Smooth muscle cell (in vitro differentiated cells): ENCODE results near the gene SFXN4. TPM values are rescaled to one million over a fixed set of nuclear protein-coding genes. Genes with fewer than 3 reads are reported as not detected.
A peak's percentile ranks its signal among the peaks of the same experiment; 100 is the strongest.
"Not testable (repeated sequence)": the region's sequence is repeated elsewhere in the genome, so short reads cannot be mapped to it uniquely, and the experiment has no call there.

Source experiments
- DNase-seq: peaks from one replicate; lab custom pipeline; 2025; ENCODE audit not compliant: unreplicated experiment; lab: John Stamatoyannopoulos, UW
- H2AFZ ChIP-seq: fragments of 200-600 bp; sonication (generic); 2 replicates; pipeline ENCODE4 v1.6.0; 2016; ENCODE audit warnings: antibody characterized with exemption, low read depth, mild to moderate bottlenecking
- H3F3A ChIP-seq: fragments of 200-600 bp; sonication (generic); 2 replicates; pipeline ENCODE4 v1.6.0; 2017; ENCODE audit warnings: antibody characterized with exemption, low read depth
- H3K27ac ChIP-seq: fragments of 200-600 bp; sonication (generic); 2 replicates; pipeline ENCODE4 v1.5.1; 2016; ENCODE audit warnings: low read depth, mild to moderate bottlenecking
- H3K27me3 ChIP-seq: fragments of 200-600 bp; sonication (generic); 2 replicates; pipeline ENCODE4 v1.6.1; 2016; ENCODE audit warnings: low read depth, mild to moderate bottlenecking
- H3K36me3 ChIP-seq: fragments of 200-600 bp; sonication (generic); 2 replicates; pipeline ENCODE4 v1.5.1; 2016; ENCODE audit warnings: low read depth
- H3K4me1 ChIP-seq: fragments of 200-600 bp; sonication (generic); 2 replicates; pipeline ENCODE4 v1.5.1; 2016; ENCODE audit warnings: low read depth
- H3K4me2 ChIP-seq: fragments of 200-600 bp; sonication (generic); 2 replicates; pipeline ENCODE4 v1.6.0; 2016; ENCODE audit warnings: mild to moderate bottlenecking
- H3K4me3 ChIP-seq: fragments of 200-600 bp; sonication (generic); 2 replicates; pipeline ENCODE4 v1.5.1; 2016; ENCODE audit warnings: mild to moderate bottlenecking
- H3K79me2 ChIP-seq: fragments of 200-600 bp; sonication (generic); 2 replicates; pipeline ENCODE4 v1.6.0; 2016; ENCODE audit warnings: low read depth, mild to moderate bottlenecking
- H3K9ac ChIP-seq: fragments of 200-600 bp; sonication (generic); 2 replicates; pipeline ENCODE4 v1.6.0; 2016; ENCODE audit warnings: low read depth
- H3K9me3 ChIP-seq: fragments of 200-600 bp; sonication (generic); replicated peaks from 2 replicates; pipeline ENCODE4 v1.5.1; 2016; ENCODE audit warnings: low read depth
- H4K20me1 ChIP-seq: fragments of 200-600 bp; sonication (generic); 2 replicates; pipeline ENCODE4 v1.6.0; 2016; ENCODE audit warnings: low read depth
- WGBS: methylation state at CpG from one replicate; pipeline ENCODE4 v1.1.7; 2016; ENCODE audit warnings: low lambda C conversion rate; 5-methylcytosine and 5-hydroxymethylcytosine counted together
- polyA plus RNA-seq: library from polyadenylated mRNA; unstranded; fragments of >200 nt; fragmentation: Nextera tagmentation; extraction: Ambion mirVana; gene quantifications from 2 replicates; pipeline ENCODE4 v1.2.1, GENCODE V29; 2016
- total RNA-seq: library from RNA; depleted of rRNA; stranded (reverse); fragments of >200 nt; gene quantifications from 2 replicates; pipeline ENCODE4 v1.2.3, GENCODE V29; 2014
- TF ChIP-seq, protein P1 (sequence below): fragments of 200-600 bp; sonication (generic); IDR thresholded peaks from 2 replicates; pipeline ENCODE4 v1.5.1; 2017; ENCODE audit warnings: borderline replicate concordance, mild to moderate bottlenecking, antibody characterized with exemption; ENCODE audit not compliant: insufficient read depth, poor library complexity, severe bottlenecking

The SFXN4 gene
- total and polyA plus RNA-seq, 2 experiments from 2014 or later = 12.2 to 16.2 TPM

- 91% methylated on average over 13 of the region's 13 CpGs for WGBS
- H3K36me3 ChIP-seq = no peaks in the 10 kb centered on the region
- H3K9ac ChIP-seq = no peak overlapping the region
- no peak overlapping the region for H3K4me2 ChIP-seq
- H3K4me3 ChIP-seq = no peak overlapping the region
- no peaks in the 10 kb centered on the region for H3K9me3 ChIP-seq
- no peaks in the 10 kb centered on the region for H4K20me1 ChIP-seq
- H3K4me1 ChIP-seq = no peaks in the 10 kb centered on the region
- no peaks in the 10 kb centered on the region for H3F3A ChIP-seq
- no peak for DNase-seq
- H3K27ac ChIP-seq = no peak overlapping the region
- H2AFZ ChIP-seq = no peak overlapping the region
- H3K79me2 ChIP-seq = no peaks in the 10 kb centered on the region
- TF ChIP-seq, protein P1, sequence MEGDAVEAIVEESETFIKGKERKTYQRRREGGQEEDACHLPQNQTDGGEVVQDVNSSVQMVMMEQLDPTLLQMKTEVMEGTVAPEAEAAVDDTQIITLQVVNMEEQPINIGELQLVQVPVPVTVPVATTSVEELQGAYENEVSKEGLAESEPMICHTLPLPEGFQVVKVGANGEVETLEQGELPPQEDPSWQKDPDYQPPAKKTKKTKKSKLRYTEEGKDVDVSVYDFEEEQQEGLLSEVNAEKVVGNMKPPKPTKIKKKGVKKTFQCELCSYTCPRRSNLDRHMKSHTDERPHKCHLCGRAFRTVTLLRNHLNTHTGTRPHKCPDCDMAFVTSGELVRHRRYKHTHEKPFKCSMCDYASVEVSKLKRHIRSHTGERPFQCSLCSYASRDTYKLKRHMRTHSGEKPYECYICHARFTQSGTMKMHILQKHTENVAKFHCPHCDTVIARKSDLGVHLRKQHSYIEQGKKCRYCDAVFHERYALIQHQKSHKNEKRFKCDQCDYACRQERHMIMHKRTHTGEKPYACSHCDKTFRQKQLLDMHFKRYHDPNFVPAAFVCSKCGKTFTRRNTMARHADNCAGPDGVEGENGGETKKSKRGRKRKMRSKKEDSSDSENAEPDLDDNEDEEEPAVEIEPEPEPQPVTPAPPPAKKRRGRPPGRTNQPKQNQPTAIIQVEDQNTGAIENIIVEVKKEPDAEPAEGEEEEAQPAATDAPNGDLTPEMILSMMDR = peak; percentile 31
- no peaks in the 10 kb centered on the region for H3K27me3 ChIP-seq
These were observed 25.9 kb downstream of the SFXN4 start for GRCh38 chr10:119139464-119140067.

DNA sequence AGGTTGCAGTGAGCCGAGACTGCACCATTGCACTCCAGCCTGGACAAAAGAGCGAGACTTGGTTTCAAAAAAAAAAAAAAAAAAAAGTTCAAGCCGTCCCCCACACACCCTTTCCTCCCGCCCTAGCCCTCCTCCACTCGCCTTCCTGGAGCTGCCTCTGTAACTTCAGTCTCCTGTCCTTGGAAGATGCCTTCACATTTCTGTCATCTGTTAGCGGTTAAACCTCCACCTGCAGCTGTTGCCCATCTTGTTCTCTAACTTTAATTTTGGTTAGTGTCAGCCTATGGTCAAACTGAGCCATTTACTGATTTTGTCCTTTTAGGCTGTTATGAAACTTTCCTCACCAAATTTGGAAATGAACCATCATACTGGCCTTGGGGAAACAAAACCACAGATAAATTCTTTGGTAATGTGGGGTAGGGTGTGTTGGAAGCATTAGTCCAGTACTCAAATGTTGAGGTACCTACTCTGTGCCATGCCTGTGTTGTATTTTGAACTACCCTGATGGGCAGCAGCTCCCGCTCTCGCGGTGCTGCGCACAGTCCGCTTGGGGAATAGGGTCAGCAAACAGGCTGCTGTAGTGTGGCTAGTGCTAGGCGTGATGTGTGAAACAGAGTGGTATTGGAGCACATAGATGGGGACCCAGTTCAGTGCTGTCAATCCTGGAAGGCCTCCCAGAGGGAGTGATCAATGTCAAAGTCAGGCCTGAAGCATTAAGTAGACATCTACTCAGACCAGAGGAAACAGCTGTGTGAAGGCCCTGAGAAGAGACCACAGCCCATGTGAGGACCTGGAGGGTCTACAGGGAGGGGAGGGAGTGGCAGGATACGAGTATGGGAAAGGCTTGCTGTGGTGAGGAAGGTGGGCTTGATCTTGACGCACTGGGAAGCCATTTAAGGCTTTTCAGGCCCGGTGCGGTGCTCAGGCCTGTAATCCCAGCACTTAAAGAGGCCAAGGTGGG, 26.9 kb downstream of the SFXN4 start:
- TF ChIP-seq, protein P1 = no peak
- no peak for DNase-seq
- WGBS = 94% methylated on average over 16 of the region's 16 CpGs
- Histone ChIP-seq H3K9ac (no peak overlapping the region), H3K4me3 (no peak overlapping the region), H3K36me3 (no peaks in the 10 kb centered on the region), H4K20me1 (no peaks in the 10 kb centered on the region), H2AFZ (no peak overlapping the region), H3K27me3 (no peaks in the 10 kb centered on the region), H3F3A (no peaks in the 10 kb centered on the region), H3K4me2 (no peak overlapping the region), H3K27ac (no peak overlapping the region), H3K79me2 (no peaks in the 10 kb centered on the region), H3K9me3 (no peaks in the 10 kb centered on the region), H3K4me1 (no peaks in the 10 kb centered on the region)

DNA sequence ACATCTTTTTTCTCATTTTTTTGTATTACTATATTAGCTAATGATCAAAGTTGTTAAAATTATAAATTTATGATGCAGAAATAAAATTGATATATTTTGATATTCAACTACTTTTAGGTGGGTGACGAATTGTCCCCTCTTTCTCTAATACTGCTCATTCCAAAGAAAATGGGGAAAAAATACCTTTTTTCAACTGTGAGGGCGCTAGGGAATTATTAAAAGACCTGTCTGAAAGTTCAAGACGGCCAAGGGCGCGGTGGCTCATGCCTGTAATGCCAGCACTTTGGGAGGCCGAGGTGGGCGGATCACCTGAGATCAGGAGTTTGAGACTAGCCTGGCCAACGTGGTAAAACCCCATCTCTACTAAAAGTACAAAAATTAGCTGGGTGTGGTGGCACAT, 27.6 kb downstream of the SFXN4 start:
- H4K20me1 ChIP-seq, H3K27me3 ChIP-seq, H3K27ac ChIP-seq, H3K4me1 ChIP-seq, H3K79me2 ChIP-seq, H3K4me2 ChIP-seq, H3K36me3 ChIP-seq, H3F3A ChIP-seq, H3K9ac ChIP-seq, H2AFZ ChIP-seq, H3K4me3 ChIP-seq, DNase-seq, H3K9me3 ChIP-seq: not testable (repeated sequence)
- WGBS = 79% methylated on average over 8 of the region's 8 CpGs

DNA sequence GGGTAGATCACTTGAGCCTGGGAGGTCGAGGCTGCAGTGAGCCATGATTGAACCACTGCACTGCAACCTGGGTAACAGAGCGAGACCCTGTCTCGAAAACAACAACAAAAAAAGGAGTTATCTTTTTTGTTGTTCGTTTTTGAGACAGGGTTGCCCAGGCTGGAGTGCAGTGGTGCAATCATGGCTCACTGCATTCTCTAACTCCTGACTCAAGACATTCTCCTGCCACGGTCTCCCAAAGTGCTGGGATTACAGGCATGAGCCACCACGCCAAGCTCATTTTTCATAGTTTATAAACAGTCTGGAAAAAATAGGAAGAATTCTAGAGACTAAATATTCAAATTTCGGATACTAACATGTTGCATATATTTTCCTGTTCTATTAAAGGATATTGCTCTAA, 29.4 kb downstream of the SFXN4 start:
- H3K27ac ChIP-seq = peak overlapping the region; percentile 85

More for the DNA sequence above, 29.4 kb downstream of the SFXN4 start:
- no peak for DNase-seq
- no peaks in the 10 kb centered on the region for H3K9me3 ChIP-seq
- H3K4me2 ChIP-seq = peak overlapping the region; percentile 21
- no peaks in the 10 kb centered on the region for H3K27me3 ChIP-seq
- H3K4me3 ChIP-seq = no peak overlapping the region
- peak overlapping the region; percentile 65 for H3K9ac ChIP-seq
- TF ChIP-seq, protein P1 = no peak
- no peaks in the 10 kb centered on the region for H4K20me1 ChIP-seq
- WGBS = 68% methylated on average over 7 of the region's 7 CpGs
- no peaks in the 10 kb centered on the region for H3K4me1 ChIP-seq
- H3K36me3 ChIP-seq = no peaks in the 10 kb centered on the region
- no peak overlapping the region for H2AFZ ChIP-seq
- H3F3A ChIP-seq = no peaks in the 10 kb centered on the region
- no peaks in the 10 kb centered on the region for H3K79me2 ChIP-seq
